Lower leg skin (tissue), 3 donors: ENCODE data around the gene COL8A2.

Source experiments
- CTCF ChIP-seq, 3 donors: fragments of 450-650 bp; IDR thresholded peaks; one replicate each; pipeline ENCODE4 v1.5.1; 2016; ENCODE audit warnings: antibody characterized with exemption in 3 of 3, mild to moderate bottlenecking in 3 of 3, moderate library complexity in 2 of 3
- POLR2A ChIP-seq, 2 donors: fragments of 450-650 bp; IDR thresholded peaks; one replicate each; pipeline ENCODE4 v1.6.1; 2016 to 2017; ENCODE audit warnings: antibody characterized with exemption in 2 of 2, mild to moderate bottlenecking in 1 of 2, moderate library complexity in 1 of 2

- TF ChIP-seq CTCF (IDR thresholded peaks at IDR 0.05) = no peak
- TF ChIP-seq POLR2A (IDR thresholded peaks at IDR 0.05) = no peak
These were observed 23.8 kb upstream of the COL8A2 start for GRCh38 chr1:36148821-36149236.
